BE2C (cell line): Measurements from ENCODE around the gene GNG7.

Experiments
- DNase-seq: peaks from one replicate; pipeline ENCODE4 v3.0.0-alpha.2; 2020
- H3K27me3 ChIP-seq: fragments of 250-450 bp; sonication (Bioruptor Pico); 2 replicates; pipeline ENCODE4 v1.5.1; 2020; ENCODE audit warnings: mild to moderate bottlenecking
- H3K36me3 ChIP-seq: fragments of 250-450 bp; sonication (Bioruptor Pico); 2 replicates; pipeline ENCODE4 v1.5.1; 2020; ENCODE audit warnings: mild to moderate bottlenecking
- H3K4me1 ChIP-seq: fragments of 250-450 bp; sonication (Bioruptor Pico); 2 replicates; pipeline ENCODE4 v1.5.1; 2020
- H3K4me3 ChIP-seq: 2 replicates; pipeline ENCODE4 v1.5.1; 2011; ENCODE audit warnings: low read depth, low read length
- H3K9me3 ChIP-seq: fragments of 250-450 bp; sonication (Bioruptor Pico); 2 replicates; pipeline ENCODE4 v1.5.1; 2020
- TF ChIP-seq, protein P1 (sequence below): IDR thresholded peaks from 2 replicates; pipeline ENCODE4 v1.5.1; 2012; ENCODE audit warnings: mild to moderate bottlenecking, low read depth, low read length

The GNG7 gene

GRCh38 chr19:2528675-2529101 is 173.8 kb downstream of the GNG7 start:
- no peak for DNase-seq
- H3K4me1 ChIP-seq = no peaks in the 10 kb centered on the region; the same call in 1 of the 2 replicates
- no peaks in the 10 kb centered on the region; the same call in 1 of the 2 replicates for H3K9me3 ChIP-seq

GRCh38 chr19:2527686-2528085 is 174.8 kb downstream of the GNG7 start:
- no peak for DNase-seq
- Histone ChIP-seq H3K27me3 (no peaks in the 10 kb centered on the region; the same call in 1 of the 2 replicates), H3K9me3 (no peaks in the 10 kb centered on the region; the same call in 1 of the 2 replicates), H3K4me3 (no peak overlapping the region), H3K36me3 (no peaks in the 10 kb centered on the region), H3K4me1 (no peaks in the 10 kb centered on the region; the same call in 1 of the 2 replicates)
- TF ChIP-seq, protein P1, sequence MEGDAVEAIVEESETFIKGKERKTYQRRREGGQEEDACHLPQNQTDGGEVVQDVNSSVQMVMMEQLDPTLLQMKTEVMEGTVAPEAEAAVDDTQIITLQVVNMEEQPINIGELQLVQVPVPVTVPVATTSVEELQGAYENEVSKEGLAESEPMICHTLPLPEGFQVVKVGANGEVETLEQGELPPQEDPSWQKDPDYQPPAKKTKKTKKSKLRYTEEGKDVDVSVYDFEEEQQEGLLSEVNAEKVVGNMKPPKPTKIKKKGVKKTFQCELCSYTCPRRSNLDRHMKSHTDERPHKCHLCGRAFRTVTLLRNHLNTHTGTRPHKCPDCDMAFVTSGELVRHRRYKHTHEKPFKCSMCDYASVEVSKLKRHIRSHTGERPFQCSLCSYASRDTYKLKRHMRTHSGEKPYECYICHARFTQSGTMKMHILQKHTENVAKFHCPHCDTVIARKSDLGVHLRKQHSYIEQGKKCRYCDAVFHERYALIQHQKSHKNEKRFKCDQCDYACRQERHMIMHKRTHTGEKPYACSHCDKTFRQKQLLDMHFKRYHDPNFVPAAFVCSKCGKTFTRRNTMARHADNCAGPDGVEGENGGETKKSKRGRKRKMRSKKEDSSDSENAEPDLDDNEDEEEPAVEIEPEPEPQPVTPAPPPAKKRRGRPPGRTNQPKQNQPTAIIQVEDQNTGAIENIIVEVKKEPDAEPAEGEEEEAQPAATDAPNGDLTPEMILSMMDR = no peak

More at GRCh38 chr19:2528675-2529101, 173.8 kb downstream of the GNG7 start:
- TF ChIP-seq, protein P1 = no peak
- no peaks in the 10 kb centered on the region for H3K36me3 ChIP-seq
- H3K27me3 ChIP-seq = no peaks in the 10 kb centered on the region; the same call in 1 of the 2 replicates
- H3K4me3 ChIP-seq = no peak overlapping the region

GRCh38 chr19:2527171-2527570 is 175.3 kb downstream of the GNG7 start:
- Histone ChIP-seq H3K4me3 (no peak overlapping the region), H3K9me3 (no peaks in the 10 kb centered on the region), H3K27me3 (no peaks in the 10 kb centered on the region), H3K4me1 (no peaks in the 10 kb centered on the region; the same call in 1 of the 2 replicates), H3K36me3 (no peaks in the 10 kb centered on the region)
- DNase-seq = no peak
- TF ChIP-seq, protein P1 = no peak

GRCh38 chr19:2524840-2525723 is 177.4 kb downstream of the GNG7 start:
- no peaks in the 10 kb centered on the region; the same call in 1 of the 2 replicates for H3K4me1 ChIP-seq
- no peaks in the 10 kb centered on the region for H3K9me3 ChIP-seq
- peak; percentile 45 for DNase-seq
- no peaks in the 10 kb centered on the region for H3K27me3 ChIP-seq
- peak overlapping the region; percentile 43 for H3K4me3 ChIP-seq
- TF ChIP-seq, protein P1 = no peak
- no peaks in the 10 kb centered on the region for H3K36me3 ChIP-seq

- no peaks in the 10 kb centered on the region; the same call in 1 of the 2 replicates for H3K4me1 ChIP-seq
- no peak overlapping the region for H3K4me3 ChIP-seq
- no peak for DNase-seq
- TF ChIP-seq, protein P1 = no peak
- no peaks in the 10 kb centered on the region for H3K36me3 ChIP-seq
- H3K27me3 ChIP-seq = no peaks in the 10 kb centered on the region
- H3K9me3 ChIP-seq = no peaks in the 10 kb centered on the region
These were observed 178.1 kb downstream of the GNG7 start for GRCh38 chr19:2524361-2524839.
